ACC112 (cell line): ENCODE results near the gene BNIP3.
"Not testable (repeated sequence)": the region's sequence is repeated elsewhere in the genome, so short reads cannot be mapped to it uniquely, and the experiment has no call there.

Source experiments
- H2AFZ ChIP-seq: fragments of 200-600 bp; sonication (generic); one replicate; pipeline ENCODE4 v1.6.0; 2017; ENCODE audit warnings: antibody characterized with exemption, low read length; ENCODE audit not compliant: unreplicated experiment
- H3K27ac ChIP-seq: fragments of 200-600 bp; sonication (generic); 2 replicates; pipeline ENCODE4 v1.5.1; 2014; ENCODE audit warnings: low read depth, mild to moderate bottlenecking, antibody characterized with exemption, low read length, moderate library complexity
- H3K27me3 ChIP-seq: fragments of 200-600 bp; sonication (generic); 2 replicates; pipeline ENCODE4 v1.6.1; 2014; ENCODE audit warnings: mild to moderate bottlenecking, antibody characterized with exemption, low read length, moderate library complexity, mixed read lengths; ENCODE audit not compliant: insufficient read depth
- H3K36me3 ChIP-seq: fragments of 200-600 bp; sonication (generic); 2 replicates; pipeline ENCODE4 v1.6.1; 2016; ENCODE audit warnings: mild to moderate bottlenecking, antibody characterized with exemption, low read length, moderate library complexity, mixed read lengths; ENCODE audit not compliant: insufficient read depth
- H3K4me1 ChIP-seq: fragments of 200-600 bp; sonication (generic); one replicate; pipeline ENCODE4 v1.6.1; 2016; ENCODE audit warnings: low read length, mixed read lengths; ENCODE audit not compliant: insufficient read depth, unreplicated experiment, control insufficient read depth
- H3K4me3 ChIP-seq: fragments of 200-600 bp; sonication (generic); 2 replicates; pipeline ENCODE4 v1.5.1; 2014; ENCODE audit warnings: mild to moderate bottlenecking, low read depth, low read length
- H3K79me2 ChIP-seq: fragments of 200-600 bp; sonication (generic); one replicate; pipeline ENCODE4 v1.6.0; 2016; ENCODE audit warnings: low read length; ENCODE audit not compliant: control insufficient read depth, unreplicated experiment, insufficient read depth

BNIP3 gene

GRCh38 chr10:131920151-131920550 is 61.6 kb downstream of the BNIP3 start:
- no peak overlapping the region for H2AFZ ChIP-seq
- H3K27me3 ChIP-seq: no peaks in the 10 kb centered on the region
- H3K4me3 ChIP-seq: no peak overlapping the region
- peaks cover 4% of the 10 kb centered on the region for H3K4me1 ChIP-seq
- no peak overlapping the region for H3K27ac ChIP-seq
- H3K79me2 ChIP-seq: peaks cover 64% of the 10 kb centered on the region
- peaks cover 3% of the 10 kb centered on the region for H3K36me3 ChIP-seq

- peaks cover 64% of the 10 kb centered on the region for H3K79me2 ChIP-seq
- H3K27me3 ChIP-seq, H3K4me1 ChIP-seq, H3K4me3 ChIP-seq, H3K36me3 ChIP-seq, H2AFZ ChIP-seq, H3K27ac ChIP-seq: not testable (repeated sequence)
Observed at GRCh38 chr10:131919461-131919860, 62.3 kb downstream of the BNIP3 start.
